NOMO-1 treated with DMSO at 0.1 percent for 48 hours (cell line): Measurements from ENCODE around the gene SMPX.

Source experiments
- DNase-seq: peaks from one replicate; lab custom pipeline; 2025; ENCODE audit not compliant: unreplicated experiment; lab: John Stamatoyannopoulos, UW

The SMPX gene

DNA sequence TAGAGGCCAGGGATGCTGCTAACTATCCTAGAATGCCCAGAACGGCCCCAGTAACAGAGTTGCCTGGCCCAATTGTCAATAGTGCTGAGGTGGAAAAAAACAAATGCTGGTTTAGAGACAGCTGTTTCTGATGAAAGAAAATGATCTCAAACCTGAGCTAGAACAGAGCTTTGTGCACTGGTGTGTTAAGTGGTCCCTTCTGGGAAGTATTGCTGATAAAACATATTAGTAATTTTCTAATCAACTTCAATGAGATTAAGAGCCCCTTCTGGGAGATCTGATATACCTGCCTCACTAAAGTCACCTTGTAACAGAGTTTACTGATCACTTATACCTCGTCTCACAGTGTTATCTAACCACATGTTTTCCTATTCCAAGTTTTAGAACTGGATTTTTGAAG, 42.1 kb downstream of the SMPX start:
- no peak for DNase-seq

DNA sequence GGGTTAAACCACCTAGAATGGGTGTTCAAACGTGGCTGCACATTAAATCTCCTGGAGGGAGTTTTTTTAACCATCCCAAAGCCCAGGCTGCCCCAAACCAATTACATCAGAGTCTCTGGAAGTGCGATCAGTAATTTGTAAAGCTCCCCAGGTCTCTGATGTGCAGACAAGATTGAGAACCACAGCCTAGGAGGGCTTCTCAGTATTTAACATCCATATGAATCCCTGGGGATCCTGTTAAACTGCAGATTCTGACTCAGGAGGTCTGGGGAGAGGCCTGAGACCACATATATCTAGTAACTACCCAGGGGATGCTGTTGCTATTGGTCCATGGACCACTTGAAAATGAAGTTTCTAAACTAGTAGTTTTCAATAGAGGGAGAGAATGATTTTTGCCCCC, 42.6 kb downstream of the SMPX start:
- DNase-seq = no peak

- no peak for DNase-seq
Observed at GRCh38 chrX:21711848-21712197, 46.1 kb downstream of the SMPX start.

GRCh38 chrX:21711129-21711847, 46.6 kb downstream of the SMPX start:
- DNase-seq = peak; percentile 80

DNA sequence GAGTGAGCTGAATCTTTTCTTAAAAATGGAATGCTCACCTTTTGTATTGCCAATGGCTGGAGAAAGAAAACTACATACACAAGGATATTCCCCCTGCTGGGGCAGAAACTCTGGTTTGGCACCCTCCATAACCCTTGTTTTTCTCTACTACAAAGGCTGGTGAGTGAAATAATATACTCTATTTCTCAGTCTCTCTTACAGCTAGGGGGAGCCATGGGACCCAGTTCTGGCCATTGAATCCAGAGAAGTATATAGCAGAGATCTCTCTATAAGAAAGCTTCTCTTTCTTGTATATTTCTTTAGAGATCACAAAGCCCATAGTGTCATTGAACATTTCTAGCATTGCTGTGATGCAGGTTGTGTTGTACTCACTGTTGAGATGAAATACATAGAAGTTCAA, 49.8 kb downstream of the SMPX start:
- no peak for DNase-seq

GRCh38 chrX:21705225-21705624, 52.7 kb downstream of the SMPX start:
- DNase-seq = no peak

DNA sequence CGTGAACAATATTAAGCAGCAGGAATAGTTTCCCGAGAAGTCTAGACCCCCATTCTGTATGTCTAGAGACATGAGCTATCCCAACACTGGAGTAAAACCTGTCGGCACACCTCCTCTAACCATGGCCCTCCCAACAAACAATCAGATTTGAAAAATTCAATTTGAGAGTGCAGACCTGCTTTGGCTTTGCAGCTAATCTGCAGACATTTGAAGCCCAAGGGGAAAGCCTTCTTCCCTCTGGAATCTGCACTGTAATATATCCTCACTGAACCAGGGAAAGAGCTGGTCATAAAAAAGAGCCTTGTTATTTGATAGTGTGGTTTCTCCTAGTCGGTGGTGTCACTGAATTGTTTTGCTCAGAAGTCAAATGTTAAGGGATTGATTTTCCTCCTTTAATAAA, 55.2 kb downstream of the SMPX start:
- no peak for DNase-seq

DNA sequence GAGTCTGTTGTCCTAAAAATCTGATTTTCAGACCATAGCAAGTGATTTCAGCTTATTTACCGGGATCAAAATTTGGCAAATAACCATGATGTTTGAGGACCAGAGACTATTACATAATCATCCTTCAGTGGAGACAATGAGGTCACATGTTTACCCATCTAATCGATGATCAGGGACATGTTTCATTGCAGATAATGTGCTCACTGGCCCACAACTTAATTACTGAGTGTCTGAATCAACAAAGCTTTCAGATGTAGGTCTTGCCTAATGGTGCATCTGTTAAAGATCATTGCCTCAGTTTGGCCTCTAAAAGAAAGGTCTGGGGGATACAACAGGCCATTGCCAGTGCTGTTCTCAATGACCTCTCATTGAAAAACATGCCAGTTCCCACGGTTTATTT, 56.9 kb downstream of the SMPX start:
- DNase-seq = no peak

- DNase-seq = no peak
Observed at GRCh38 chrX:21700275-21700674, 57.6 kb downstream of the SMPX start.

DNA sequence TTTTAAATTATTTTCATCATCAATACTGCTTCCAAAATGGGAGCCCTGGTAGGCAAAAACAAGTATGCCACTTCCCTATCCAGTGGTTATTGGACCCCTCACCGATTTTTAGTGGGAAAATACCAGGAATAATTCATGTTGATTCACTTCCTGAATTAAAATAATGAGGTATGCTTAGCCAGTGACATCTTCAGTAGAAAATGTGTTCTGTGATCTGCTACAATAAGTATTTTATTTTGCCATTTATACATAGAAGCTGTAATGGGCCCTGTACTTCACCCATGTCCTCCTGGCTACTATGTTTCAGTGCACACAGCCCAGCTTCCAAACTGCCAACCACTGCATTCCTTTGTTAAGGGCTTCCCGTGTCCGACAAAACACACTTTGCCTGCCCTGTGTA, 58.8 kb downstream of the SMPX start:
- no peak for DNase-seq

DNA sequence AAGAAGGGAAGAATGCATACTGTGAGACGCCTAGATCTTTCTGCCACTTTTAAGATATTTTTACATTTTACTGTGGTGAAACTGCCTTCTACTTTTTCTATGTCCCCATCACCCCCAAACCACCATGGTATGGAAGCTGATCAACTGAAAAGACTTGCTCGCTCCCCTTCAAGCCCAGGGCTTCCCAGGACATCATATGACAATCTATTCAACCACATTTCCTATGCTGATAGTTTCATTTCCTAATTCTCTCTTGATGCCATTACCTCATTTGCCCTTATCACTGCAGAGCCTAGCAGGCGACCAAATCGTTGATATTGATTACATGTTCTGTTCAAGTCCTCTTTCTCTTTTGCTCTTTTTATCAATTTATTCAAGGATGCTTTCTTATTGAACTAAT, 59.6 kb downstream of the SMPX start:
- peak; percentile 90 for DNase-seq

DNA sequence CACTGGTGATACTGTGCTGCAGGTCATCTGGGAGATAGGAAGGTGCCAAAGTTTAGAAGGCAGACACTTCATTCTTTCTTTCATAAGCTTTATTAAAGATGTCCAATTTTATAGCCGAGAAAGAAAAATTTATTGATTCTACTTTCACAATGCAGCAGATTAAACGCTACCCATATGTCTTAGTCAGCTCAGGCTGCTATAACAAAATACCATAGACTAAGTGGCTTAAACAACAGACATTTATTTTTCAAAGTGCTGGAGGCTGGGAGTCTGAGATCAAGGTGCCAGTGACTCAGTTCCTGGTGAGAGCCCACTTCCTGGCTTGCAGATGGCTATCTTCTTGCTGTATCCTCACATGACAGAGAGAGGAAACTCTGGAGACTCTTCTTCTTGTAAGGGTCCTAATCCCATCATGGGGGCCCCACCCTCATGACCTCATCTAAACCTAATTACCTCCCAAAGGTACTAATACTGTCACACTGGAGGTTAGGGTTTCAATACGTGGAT, 66.4 kb downstream of the SMPX start:
- no peak for DNase-seq

- peak; percentile 13 for DNase-seq
Observed at GRCh38 chrX:21683941-21684340, 74.0 kb downstream of the SMPX start.

- no peak for DNase-seq
Observed at GRCh38 chrX:21678048-21678612, 79.8 kb downstream of the SMPX start.

- DNase-seq = no peak
Observed at GRCh38 chrX:21675931-21676330, 82.0 kb downstream of the SMPX start.

GRCh38 chrX:21674430-21675186, 83.3 kb downstream of the SMPX start:
- DNase-seq = no peak

DNA sequence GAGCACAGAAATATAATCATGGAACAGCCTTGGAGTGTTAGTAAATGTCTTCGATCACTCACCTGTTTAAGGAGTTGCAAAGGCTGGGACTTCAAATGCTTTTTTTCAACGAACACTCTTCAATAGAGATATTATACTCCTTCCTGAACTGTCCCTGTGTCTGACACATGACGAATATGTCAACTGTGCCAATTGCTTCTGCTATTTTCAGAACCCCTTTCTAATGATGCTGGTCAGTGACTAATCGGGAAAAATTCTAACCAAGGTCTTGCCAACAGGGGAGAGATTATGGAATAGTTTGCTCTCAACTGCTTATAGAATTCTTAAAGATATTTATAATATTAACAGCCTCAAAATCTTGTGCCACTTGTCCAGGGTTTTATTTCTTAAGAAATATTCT, 91.2 kb downstream of the SMPX start:
- DNase-seq = no peak

DNA sequence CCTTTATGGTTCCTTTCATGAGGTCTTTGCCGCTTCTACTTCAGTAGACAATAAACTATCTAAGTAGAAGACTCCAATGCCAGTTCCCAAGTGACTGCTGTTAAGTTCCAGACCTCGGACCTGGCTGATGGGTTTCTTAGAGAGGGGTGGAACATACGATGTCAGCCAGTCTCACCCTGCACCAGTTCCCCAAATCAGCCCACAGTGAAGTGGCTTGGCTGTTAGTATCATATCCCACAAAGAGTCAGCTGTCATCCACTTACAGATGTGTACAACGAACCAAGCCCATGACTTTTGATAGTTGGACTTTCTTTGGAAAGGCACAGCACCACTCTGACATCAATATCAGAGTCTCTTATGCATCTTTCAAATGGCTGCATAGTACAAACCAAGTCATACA, 91.7 kb downstream of the SMPX start:
- no peak for DNase-seq

DNA sequence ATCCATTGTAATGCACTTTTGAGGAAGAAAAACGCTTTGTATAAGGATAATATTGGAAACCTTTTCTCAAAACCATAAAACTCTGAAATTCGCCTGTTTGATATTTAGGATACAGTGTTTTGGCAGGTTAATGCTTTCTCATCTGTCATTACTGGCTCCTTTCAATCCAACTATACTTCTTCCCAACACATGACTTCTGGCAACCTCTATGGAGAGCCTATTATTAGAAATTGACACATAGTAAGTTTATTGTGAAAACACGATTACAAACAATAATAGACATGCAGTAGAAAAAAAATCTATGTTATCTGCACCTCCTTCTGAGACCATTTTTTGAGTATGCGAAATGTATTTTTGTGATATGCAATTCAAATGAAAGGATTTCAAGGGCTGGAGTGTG, 95.2 kb downstream of the SMPX start:
- no peak for DNase-seq

- DNase-seq = no peak
Observed at GRCh38 chrX:21661316-21661715, 96.6 kb downstream of the SMPX start.

- DNase-seq = no peak
Observed at GRCh38 chrX:21660156-21660555, 97.8 kb downstream of the SMPX start.

DNA sequence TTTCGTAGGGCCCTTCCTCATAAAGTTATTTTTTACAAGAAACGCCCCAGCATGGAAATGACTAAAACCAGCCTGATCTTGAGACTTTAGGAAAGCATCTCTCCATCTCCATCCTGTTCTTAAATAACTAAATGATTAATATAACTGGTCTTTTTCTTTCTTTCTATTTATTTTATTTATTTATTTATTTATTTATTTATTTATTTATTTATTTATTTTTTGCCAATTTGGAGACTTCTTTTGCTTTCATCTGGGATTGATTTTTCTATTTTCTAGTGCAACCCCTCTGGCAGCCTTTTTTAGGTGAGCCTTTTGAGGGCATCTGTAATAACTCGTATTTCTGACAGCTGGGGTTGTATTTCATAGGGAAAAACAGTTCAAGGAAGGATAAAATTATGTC, 98.6 kb downstream of the SMPX start:
- DNase-seq = no peak
